SU-DHL-6 (cell line): ENCODE measurements around the gene NFKBIE.

Experiments used
- CTCF ChIP-seq: fragments of 200-600 bp; sonication (generic); IDR thresholded peaks from one replicate; pipeline ENCODE4 v1.5.1; 2017; ENCODE audit warnings: antibody characterized with exemption, mild to moderate bottlenecking, low read length, moderate library complexity; ENCODE audit not compliant: insufficient read depth, poor library complexity, severe bottlenecking
- EZH2phosphoT487 ChIP-seq: fragments of 200-600 bp; sonication (generic), shearing (Covaris generic); conservative IDR thresholded peaks from 2 replicates; pipeline ENCODE4 v1.6.1; 2018; ENCODE audit warnings: mild to moderate bottlenecking, antibody characterized with exemption, low read length, moderate library complexity, mixed read lengths

- peak; percentile 82 for TF ChIP-seq CTCF
- TF ChIP-seq EZH2phosphoT487, result no peak
These were observed 39.2 kb upstream of the NFKBIE start for GRCh38 chr6:44304282-44305199.
